AG09309 (cell line): ENCODE measurements around the gene POSTN.

Experiments used
- DNase-seq: peaks from one replicate; pipeline ENCODE4 v3.0.0-alpha.2; 2010; ENCODE audit warnings: low read depth
- H3K4me3 ChIP-seq: 2 replicates; pipeline ENCODE4 v1.5.1; 2011; ENCODE audit warnings: mild to moderate bottlenecking, low read depth, low read length, moderate library complexity; ENCODE audit not compliant: control insufficient read depth
- CTCF ChIP-seq: IDR thresholded peaks from 2 replicates; pipeline ENCODE4 v1.5.1; 2011; ENCODE audit warnings: mild to moderate bottlenecking, low read depth, low read length, inconsistent platforms; ENCODE audit not compliant: insufficient read depth, control insufficient read depth; ENCODE audit errors: missing control alignments

Gene POSTN

GRCh38 chr13:37598597-37598996, at the start of gene POSTN:
Gene POSTN, minus strand, starts transcription at chr13:37598768. Its CDS starts 42 bp downstream, at chr13:37598726.
- TF ChIP-seq CTCF: no peak
- H3K4me3 ChIP-seq: peak within 1 kb of the TSS; percentile 50
- no peak for DNase-seq

GRCh38 chr13:37647031-37647650, 48.6 kb upstream of the POSTN start:
- no peak for DNase-seq
- H3K4me3 ChIP-seq: no peak overlapping the region
- TF ChIP-seq CTCF: no peak

- TF ChIP-seq CTCF: no peak
- no peak overlapping the region for H3K4me3 ChIP-seq
- no peak for DNase-seq
Observed at GRCh38 chr13:37646531-37646930, 48.0 kb upstream of the POSTN start.

GRCh38 chr13:37645181-37645740, 46.7 kb upstream of the POSTN start:
- no peak for DNase-seq
- TF ChIP-seq CTCF: no peak
- H3K4me3 ChIP-seq: no peak overlapping the region

DNA sequence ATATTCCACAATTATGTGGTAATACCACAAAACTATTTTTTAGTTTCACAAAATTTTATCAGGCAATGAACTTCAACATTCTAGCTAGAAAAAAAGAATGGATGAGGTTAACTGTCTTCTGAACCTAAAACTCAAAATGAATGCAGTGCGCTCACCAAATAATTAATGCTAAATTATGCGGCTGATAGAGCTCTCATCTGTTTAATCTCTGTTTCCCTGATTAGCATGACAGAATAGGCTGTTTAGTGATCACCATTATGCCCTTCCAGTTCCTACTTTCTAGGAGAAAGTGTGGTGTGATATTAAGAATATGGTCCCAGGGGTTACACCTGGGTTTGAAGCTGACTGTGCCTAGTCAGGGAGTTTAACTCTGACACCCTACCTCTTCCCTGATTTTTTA, 42.8 kb upstream of the POSTN start:
- no peak overlapping the region for H3K4me3 ChIP-seq
- no peak for DNase-seq
- TF ChIP-seq CTCF: no peak

- peak; percentile 67 for DNase-seq
- no peak overlapping the region for H3K4me3 ChIP-seq
- peak; percentile 69 for TF ChIP-seq CTCF
Observed at GRCh38 chr13:37640499-37640898, 41.9 kb upstream of the POSTN start.
